NT2/D1 (cell line): Measurements from ENCODE around the gene CCR6.

Source experiments
- SUZ12 ChIP-seq: IDR thresholded peaks from 2 replicates; pipeline ENCODE4 v1.6.1; 2011; ENCODE audit not compliant: insufficient read length, insufficient read depth; ENCODE audit errors: extremely low read depth
- YY1 ChIP-seq: IDR thresholded peaks from 2 replicates; pipeline ENCODE4 v1.6.1; 2011; ENCODE audit not compliant: insufficient read length, insufficient read depth
- ZNF274 ChIP-seq: IDR thresholded peaks from 2 replicates; pipeline ENCODE4 v1.6.1; 2011; ENCODE audit warnings: mild to moderate bottlenecking, low read depth, low read length

DNA sequence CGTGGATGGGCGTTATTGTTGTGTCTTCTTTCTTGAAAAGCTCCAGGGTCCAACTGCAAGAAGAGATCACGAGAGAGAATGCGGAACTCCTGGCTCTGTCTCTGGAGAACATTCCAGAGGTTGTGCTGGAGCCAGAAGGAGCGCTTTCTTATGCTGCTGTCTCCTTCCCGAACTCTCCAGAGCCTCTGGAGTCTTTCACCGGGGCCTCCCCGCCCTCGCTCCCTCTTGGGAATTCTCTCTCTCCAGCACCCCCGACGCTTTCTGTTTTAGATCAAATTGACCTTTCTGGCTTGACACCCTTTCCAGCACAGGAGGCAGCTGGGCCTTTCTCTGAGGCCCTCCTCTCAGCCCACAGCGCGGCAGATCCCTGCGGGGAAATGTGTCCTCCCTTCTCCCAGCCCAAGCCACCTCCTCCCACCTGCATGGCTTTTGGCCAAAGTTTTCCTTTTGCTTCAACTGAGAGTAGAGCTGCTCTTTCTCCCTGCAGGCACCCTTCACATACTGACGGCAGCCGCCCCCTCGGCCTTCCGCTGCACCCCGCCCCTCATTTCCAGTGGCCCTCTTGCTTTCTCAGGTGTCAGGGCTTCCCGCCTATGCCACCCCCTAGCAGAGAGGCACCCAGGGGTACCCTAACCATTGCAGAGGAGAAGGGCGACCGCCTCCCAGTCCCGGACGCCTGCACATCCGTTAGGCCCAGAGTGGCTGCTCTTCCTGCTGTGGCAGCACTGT lies 6.6 kb upstream of the CCR6 start:
- TF ChIP-seq YY1, result no peak
- TF ChIP-seq ZNF274, result no peak
- no peak for TF ChIP-seq SUZ12
